ENCODE data around the gene LRIG1. TPM values are rescaled to one million over a fixed set of nuclear protein-coding genes. Genes with fewer than 3 reads are reported as not detected.

The LRIG1 gene
- total RNA-seq, 4 donors from 2014 or later: 42.3 to 152 (median 66.1) TPM

- no peak for TF ChIP-seq CTCF (IDR thresholded peaks at IDR 0.05; ENCODE audit: low read depth)
Observed at GRCh38 chr3:66425576-66426114, 75.2 kb downstream of the LRIG1 start.

- TF ChIP-seq CTCF (IDR thresholded peaks at IDR 0.05; ENCODE audit: low read depth): no peak
Observed at GRCh38 chr3:66425032-66425431, 75.8 kb downstream of the LRIG1 start.

GRCh38 chr3:66423791-66424190 lies 77.0 kb downstream of the LRIG1 start:
- TF ChIP-seq CTCF (IDR thresholded peaks at IDR 0.05; ENCODE audit: low read depth): no peak

GRCh38 chr3:66419036-66419435 lies 81.8 kb downstream of the LRIG1 start:
- TF ChIP-seq CTCF (IDR thresholded peaks at IDR 0.05; ENCODE audit: low read depth): no peak

- no peak for TF ChIP-seq CTCF (IDR thresholded peaks at IDR 0.05; ENCODE audit: low read depth)
Observed at GRCh38 chr3:66418475-66418931, 82.3 kb downstream of the LRIG1 start.

- no peak for TF ChIP-seq CTCF (IDR thresholded peaks at IDR 0.05; ENCODE audit: low read depth)
Observed at GRCh38 chr3:66416556-66417304, 84.1 kb downstream of the LRIG1 start.

GRCh38 chr3:66415867-66416428 lies 84.9 kb downstream of the LRIG1 start:
- no peak for TF ChIP-seq CTCF (IDR thresholded peaks at IDR 0.05; ENCODE audit: low read depth)

All from subcutaneous adipose tissue (tissue), 4 donors.